ENCODE measurements around the gene PITPNC1.
"Not testable (repeated sequence)": the region's sequence is repeated elsewhere in the genome, so short reads cannot be mapped to it uniquely, and the experiment has no call there.

The PITPNC1 gene

GRCh38 chr17:67467500-67468455 lies 90.7 kb downstream of the PITPNC1 start:
- DNase-seq, result peak; percentile 76

GRCh38 chr17:67469208-67469980 lies 92.3 kb downstream of the PITPNC1 start:
- no peak for DNase-seq

- DNase-seq, result no peak
Measured at GRCh38 chr17:67470163-67470562, 93.1 kb downstream of the PITPNC1 start.

GRCh38 chr17:67471118-67471517 lies 94.0 kb downstream of the PITPNC1 start:
- DNase-seq, result no peak

- DNase-seq, result not testable (repeated sequence)
Measured at GRCh38 chr17:67472606-67473005, 95.5 kb downstream of the PITPNC1 start.

- DNase-seq, result no peak
Measured at GRCh38 chr17:67474081-67474661, 97.1 kb downstream of the PITPNC1 start.

GRCh38 chr17:67475161-67475937 lies 98.3 kb downstream of the PITPNC1 start:
- DNase-seq, result peak; percentile 96

- no peak for DNase-seq
Measured at GRCh38 chr17:67476787-67477335, 99.8 kb downstream of the PITPNC1 start.

- DNase-seq, result no peak
Measured at GRCh38 chr17:67477687-67478086, 100.6 kb downstream of the PITPNC1 start.

GRCh38 chr17:67478401-67479041 lies 101.4 kb downstream of the PITPNC1 start:
- no peak for DNase-seq

GRCh38 chr17:67479148-67479547 lies 102.1 kb downstream of the PITPNC1 start:
- DNase-seq, result no peak

GRCh38 chr17:67480959-67481358 lies 103.9 kb downstream of the PITPNC1 start:
- DNase-seq, result not testable (repeated sequence)

- no peak for DNase-seq
Measured at GRCh38 chr17:67481808-67482207, 104.7 kb downstream of the PITPNC1 start.

GRCh38 chr17:67482764-67483163 lies 105.7 kb downstream of the PITPNC1 start:
- DNase-seq, result no peak

- no peak for DNase-seq
Measured at GRCh38 chr17:67484261-67484660, 107.2 kb downstream of the PITPNC1 start.

GRCh38 chr17:67485666-67486065 lies 108.6 kb downstream of the PITPNC1 start:
- no peak for DNase-seq

- no peak for DNase-seq
Measured at GRCh38 chr17:67487506-67487905, 110.4 kb downstream of the PITPNC1 start.

- no peak for DNase-seq
Measured at GRCh38 chr17:67488161-67488560, 111.1 kb downstream of the PITPNC1 start.

- no peak for DNase-seq
Measured at GRCh38 chr17:67488768-67489167, 111.7 kb downstream of the PITPNC1 start.

GRCh38 chr17:67489273-67489672 lies 112.2 kb downstream of the PITPNC1 start:
- no peak for DNase-seq

GRCh38 chr17:67490471-67490870 lies 113.4 kb downstream of the PITPNC1 start:
- no peak for DNase-seq
